HPDE6-E6E7 (cell line): ENCODE measurements around the gene ATAD1.
"Not testable (repeated sequence)": the region's sequence is repeated elsewhere in the genome, so short reads cannot be mapped to it uniquely, and the experiment has no call there.

ENCODE experiments used
- DNase-seq: peaks from one replicate; pipeline ENCODE4 v3.0.0; 2011; ENCODE audit warnings: missing footprints; ENCODE audit errors: extremely low spot score

Gene ATAD1

DNA sequence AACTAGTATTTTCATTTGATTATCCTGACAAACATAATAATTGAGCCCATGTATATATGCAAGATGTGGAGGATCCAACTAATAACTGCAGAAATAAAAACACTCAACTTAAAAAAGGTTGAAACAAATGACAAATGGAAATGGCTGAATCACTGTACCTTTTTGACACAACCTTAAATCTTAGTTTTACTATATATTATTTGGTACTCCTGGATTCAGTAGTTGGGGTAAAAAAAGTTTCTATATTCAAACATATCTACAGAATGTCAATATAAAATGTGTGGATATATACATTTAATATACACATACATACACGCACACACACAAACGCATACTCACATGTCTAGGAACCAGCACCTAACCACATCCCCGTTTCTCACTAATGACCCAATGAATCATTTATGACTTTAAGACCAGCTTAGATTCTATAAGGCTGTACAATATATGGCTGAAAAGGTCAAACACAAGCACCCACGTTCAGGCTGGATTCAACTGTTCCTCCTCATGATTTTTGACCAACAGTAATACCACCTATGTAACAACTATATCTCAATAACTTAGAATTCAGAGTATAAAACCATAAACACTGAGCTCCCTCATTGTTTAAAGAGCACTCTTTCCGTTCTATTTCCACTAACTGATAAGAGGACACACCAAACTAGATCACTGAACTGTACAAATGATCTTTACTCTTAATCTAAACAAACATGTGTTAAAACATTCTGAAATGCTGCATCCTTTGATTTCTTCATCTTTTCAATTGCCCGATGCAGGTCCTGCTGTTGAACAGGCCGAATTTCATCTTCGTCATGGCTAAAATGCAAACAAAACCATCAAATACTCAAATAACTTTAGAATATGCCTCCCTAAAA lies 63.8 kb downstream of the ATAD1 start:
- DNase-seq, result no peak

DNA sequence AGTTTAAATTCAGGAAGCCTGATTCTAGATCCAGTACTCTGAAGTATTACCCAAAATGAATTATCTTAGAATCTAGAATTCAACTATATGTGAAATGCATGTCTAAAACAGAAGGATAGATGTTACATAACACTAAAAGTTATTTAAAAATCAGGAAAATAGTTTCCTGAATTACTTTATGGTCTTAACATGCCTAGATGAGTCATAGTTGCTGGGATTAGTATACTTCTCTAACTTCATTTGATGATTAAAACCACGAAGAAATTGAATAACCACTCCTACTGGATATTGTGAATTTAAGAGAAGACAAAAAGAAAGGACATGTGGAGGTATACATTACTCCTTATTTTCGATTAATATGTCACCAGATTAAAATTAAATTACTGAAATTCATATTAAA lies 65.5 kb downstream of the ATAD1 start:
- peak; percentile 41 for DNase-seq

DNA sequence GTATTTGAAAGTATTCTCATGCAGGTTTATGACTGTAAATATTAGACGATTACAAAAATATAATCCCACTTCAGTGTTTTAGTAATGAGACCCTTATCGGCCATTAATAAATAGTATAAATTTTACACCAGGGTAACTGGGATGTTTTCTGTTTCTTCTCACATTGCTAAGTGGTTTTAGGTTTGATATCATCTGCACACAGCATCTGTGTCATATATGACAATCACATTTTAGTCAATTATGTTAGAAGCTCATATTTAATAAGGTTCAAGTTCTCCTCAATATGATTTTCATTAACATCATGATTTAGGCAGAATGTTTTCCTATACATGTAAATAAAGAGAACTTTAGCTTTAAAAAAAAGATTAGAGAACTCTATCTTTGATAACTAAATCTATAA lies 66.8 kb downstream of the ATAD1 start:
- no peak for DNase-seq

DNA sequence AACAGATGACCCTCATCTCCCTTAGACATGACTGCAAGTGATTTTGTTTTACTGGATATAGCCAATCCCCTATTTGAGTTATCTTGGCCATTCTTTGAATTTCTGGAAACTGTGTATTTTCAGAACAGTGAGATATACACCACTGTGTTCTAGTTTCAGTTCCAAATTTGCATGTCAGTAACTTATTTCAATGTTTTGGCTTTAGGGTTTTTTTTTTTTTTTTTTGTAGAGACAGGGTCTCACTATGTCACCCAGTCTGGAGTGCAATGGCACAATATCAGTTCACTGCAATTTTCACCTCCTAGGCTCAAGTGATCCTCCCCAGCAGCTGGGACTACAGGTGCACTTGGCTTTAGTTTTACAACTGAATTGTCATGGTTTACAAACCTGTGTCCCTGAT lies 67.2 kb downstream of the ATAD1 start:
- no peak for DNase-seq

DNA sequence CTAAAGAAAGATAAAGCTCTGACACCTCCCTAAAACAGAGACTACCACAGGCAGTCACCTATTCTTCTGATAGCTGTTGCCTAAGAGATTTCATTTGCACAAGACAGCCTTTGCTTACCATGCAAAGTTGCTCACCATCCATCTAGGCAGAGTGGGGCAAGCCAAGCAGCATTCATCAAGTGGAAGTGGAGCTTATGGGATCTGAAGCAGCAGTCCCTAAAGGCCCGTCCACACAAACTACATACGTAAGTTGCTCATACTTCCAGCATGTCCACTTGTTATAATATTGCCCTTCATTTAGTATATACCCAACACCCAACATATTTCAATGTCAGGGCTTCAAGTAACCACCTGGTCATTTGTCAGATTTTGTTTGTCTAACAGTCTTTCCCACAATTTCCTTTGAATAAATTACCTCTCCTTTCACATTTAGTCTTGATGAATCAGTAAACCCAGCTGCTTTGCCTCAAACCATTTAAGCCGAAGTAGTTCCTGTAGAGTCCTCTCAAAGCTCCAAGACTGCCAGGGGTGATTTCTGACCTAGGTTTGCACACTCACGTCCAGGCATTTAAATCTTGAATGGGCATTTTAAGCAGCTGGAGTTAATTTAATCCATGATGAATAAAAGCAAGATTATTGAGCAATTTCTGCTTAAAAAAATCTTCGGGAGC lies 67.9 kb downstream of the ATAD1 start:
- no peak for DNase-seq

DNA sequence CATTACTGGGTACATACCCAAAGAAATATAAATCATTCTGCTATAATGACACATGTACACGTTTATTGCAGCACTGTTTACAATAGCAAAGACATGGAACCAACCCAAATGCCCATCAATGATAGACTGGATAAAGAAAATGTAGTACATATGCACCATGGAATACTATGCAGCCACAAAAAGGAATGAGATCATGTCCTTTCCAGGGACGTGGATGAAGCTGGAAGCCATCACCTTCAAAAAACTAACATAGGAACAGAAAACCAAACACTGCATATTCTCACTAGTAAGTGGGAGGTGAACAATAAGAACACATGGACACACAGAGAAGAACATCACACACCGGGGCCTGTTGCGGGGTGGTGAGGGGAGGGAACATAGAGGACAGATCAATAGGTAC lies 69.8 kb downstream of the ATAD1 start:
- not testable (repeated sequence) for DNase-seq

DNA sequence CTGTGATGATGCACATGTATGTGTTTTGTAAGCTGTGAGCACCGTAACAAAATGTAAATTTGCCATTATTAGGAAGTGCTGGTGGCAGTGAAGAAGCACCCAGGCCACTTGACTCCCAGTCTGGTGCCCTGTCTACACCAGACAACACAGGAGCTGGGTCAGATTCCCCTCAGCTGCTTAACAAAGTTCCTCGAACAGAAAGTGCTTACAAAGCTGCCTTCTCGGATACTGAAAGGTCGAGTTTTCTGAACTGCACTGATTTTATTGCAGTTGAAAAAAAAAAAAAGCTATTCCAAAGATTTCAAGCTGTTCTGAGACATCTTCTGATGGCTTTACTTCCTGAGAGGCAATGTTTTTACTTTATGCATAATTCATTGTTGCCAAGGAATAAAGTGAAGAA lies 71.1 kb downstream of the ATAD1 start:
- DNase-seq, result no peak

DNA sequence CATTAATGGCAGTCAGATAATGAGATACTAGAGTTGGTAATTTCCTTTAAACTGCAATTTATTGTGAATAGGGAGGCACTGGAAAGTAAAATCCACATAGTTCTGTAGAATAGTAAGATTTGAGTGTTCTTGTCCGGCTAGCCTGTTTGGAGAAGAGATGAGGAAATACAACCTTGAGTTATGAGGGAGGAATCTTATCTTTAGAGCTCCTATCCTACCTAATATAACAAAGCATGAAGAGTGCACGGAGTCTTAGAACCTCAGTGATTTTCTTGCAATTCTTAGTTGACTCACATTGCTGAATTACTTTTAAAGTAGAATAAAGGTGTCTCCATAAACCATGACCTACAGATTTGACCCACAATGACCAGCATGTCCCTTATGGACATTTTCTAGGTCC lies 73.4 kb downstream of the ATAD1 start:
- DNase-seq, result no peak

DNA sequence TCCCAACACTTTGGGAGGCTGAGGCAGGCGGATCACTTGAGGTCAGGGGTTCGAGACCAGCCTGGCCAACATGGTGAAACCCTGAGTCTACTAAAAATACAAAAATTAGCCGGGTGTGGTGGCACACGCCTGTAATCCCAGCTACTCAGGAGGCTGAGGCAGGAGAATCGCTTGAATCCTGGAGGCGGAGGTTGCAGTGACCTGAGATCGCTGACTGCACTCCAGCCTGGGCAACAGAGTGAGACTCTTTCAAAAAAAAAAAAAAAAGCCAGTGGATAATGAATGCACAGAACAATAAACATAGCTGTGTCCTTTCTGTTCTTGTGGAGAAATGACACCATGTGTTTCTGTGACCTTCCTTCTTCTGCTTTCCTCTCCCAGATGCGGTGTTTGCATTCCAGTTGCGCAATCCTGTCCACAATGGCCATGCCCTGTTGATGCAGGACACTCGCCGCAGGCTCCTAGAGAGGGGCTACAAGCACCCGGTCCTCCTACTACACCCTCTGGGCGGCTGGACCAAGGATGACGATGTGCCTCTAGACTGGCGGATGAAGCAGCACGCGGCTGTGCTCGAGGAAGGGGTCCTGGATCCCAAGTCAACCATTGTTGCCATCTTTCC lies 74.9 kb downstream of the ATAD1 start:
- not testable (repeated sequence) for DNase-seq

DNA sequence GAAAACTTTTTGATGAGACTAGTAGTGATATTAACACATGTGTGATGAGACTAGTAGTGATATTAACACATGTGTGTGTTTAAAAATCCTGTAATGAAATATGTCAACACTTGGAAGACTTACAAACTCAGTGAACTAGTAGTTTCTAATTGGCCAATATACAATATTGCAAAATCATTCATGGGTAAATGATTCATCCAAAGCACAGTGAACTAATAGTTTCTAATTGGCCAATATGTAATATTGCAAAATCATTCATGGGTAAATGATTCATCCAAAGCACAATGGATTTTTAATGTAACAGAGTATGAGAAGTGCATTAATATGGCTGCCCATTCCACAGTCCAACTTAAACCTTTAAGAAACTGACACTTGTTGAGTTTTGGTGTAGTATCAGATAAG lies 77.8 kb downstream of the ATAD1 start:
- DNase-seq, result peak; percentile 25

DNA sequence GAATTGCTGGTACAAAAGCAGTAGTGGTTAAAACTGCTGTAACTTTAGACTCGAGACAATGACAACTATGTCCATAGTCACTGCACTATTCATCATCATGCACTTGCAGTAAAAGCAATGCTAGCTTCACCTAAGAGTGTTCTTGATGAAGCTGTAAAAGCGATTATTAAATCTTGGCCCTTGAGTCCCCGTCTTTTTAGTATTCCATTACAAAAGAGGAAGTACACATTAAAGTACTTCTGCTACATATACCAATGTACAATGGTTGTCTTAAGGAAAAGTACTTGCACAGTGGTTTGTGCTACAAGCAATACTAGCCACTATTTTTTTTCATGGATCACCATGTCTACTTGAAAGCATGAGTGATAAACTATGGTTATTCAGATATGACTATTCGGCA lies 78.3 kb downstream of the ATAD1 start:
- DNase-seq, result no peak

DNA sequence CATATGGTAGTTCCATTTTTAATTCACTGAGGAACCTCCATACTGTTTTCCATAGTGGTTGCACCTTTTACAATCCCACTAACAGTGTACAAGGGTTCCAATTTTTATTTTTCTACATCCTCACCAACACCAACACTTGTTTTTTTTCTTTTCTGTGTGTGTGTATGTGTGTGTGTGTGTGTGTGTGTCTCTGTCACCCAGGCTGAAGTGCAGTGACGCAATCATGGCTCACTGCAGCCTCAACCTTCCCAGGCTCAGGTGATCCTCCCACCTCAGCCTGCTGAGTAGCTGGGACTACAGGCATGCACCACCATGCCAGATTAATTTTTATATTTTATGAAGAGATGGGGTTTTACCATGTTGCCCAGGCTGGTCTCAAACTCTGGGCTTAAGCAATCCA lies 79.8 kb downstream of the ATAD1 start:
- DNase-seq, result not testable (repeated sequence)

DNA sequence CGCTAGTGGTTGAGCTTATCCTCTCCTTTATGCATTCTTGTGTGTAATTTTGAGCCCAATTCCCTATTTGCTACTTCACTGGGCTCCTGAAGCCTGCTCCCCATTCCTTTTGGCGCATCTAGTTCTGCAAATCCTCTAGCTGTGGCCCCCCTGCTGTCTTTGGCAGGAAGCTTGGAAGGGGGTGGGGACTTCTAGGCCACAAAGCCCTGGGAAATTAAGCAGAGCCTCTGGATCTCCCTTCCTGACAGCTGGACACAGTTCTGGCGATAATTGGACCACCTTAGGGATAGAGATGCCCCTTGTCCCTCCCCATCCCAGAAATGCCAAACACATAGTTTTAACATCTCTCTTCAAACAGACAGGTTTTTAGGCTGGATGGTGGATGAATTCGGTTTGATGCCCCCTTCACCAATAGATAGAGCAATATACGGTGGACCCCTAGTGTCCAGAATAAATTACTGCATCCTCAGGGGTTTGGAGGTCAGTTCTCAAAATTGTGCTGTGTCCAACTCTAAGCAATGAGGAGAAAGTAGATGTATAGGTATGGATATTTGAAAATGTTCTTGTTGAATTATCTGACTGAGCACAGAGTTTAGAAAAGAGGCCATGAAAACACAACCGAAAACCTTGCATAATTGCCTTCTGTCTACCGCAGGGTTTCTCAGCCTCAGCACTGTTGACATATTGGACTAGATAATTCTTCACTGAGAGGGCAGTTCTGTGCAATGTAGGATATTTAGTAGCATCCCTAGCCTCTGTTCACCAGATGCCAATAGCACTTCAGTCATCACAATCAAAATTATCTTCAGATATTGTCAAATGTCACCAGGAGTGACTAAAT lies 82.8 kb downstream of the ATAD1 start:
- DNase-seq, result peak; percentile 32

DNA sequence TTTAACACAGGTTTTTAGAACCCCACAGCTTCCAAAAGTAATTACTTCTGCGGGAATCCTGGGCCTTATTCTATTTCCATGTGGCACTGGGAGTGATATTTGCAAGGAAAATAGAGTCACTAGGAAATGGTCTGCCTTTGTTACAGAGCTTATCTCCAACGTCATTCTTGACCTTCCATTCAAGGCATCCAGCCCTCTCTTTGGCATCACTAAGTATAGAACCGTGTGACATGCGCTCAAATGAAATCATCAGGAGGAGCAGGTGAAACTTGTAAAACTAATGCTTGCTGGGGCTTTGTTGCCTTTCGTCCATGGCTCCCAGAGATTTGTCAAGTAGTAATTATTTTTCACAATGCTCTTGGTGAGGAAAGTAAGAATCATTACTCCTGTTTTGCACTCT lies 84.9 kb downstream of the ATAD1 start:
- DNase-seq, result no peak

DNA sequence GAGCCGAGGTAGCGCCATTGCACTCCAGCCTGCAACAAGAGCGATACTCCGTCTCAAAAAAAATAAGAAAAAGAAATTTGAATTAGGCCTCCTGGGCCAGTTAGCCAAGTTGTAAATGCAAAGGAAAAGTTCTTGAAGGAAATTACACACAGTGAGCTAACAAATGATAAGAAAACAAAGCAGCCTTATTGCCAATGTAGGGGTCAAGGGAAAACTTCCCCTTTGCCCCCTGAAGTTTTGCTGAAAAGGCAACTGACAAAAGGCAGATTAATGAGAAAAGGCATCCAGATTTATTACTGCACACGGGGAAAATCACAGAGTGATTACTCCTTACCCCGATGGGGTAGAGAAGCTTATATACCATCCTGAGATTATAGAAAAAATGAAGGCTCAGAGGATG lies 88.1 kb downstream of the ATAD1 start:
- no peak for DNase-seq

DNA sequence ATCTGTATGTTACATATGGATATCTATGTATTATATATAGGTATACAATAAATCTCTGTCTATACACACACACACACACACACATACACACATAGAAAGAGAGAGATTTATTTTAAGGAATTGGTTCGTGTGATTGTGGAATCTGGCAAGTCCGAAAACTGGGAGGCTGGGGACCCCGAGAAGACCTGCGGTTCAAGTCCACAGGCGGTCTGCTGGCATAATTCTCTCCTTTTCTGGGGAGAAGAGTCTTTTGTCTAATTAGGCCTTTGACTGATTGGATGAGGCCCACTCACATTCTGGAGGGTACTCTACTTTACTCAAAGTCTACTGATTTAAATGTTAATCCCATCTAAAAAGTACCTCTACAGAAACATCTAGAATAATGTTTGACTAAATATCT lies 93.2 kb downstream of the ATAD1 start:
- DNase-seq, result no peak

DNA sequence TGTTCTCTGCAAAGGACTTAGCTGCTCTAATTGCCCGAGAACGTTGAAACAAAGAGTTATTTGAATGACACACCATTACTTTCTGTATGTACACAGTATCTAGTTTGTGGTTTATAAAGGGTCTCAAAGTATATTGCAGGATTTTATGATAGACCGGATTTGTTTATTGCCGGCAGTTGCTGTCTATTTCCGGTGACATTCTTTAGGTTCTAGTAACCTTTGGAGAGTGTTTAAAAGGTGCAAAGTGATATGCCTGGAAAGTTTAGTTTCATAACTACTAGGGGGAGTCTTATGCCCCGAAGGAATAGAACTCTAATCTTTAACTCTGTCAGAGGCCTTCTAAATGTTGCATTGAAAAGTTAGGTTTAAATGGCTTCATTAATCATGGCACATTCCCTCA lies 94.5 kb downstream of the ATAD1 start:
- DNase-seq, result no peak

DNA sequence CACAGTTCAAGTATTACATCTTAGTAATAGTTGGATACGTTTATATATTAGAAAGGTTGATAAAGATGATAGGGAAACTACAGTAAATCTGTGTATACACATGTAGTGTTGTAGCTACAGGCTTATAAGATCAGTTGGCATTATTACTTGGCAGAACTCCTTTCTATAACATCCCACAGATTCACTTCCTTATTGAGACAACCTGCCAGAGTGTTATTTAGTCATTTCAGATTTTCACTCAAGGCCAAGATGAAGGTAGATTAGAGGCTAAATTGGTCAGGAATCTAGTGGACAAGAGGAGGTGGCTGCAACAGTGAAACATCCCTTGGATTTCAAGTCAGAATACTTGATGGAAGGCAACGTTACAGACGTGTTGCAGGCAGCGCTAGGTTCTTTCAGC lies 95.3 kb downstream of the ATAD1 start:
- no peak for DNase-seq

DNA sequence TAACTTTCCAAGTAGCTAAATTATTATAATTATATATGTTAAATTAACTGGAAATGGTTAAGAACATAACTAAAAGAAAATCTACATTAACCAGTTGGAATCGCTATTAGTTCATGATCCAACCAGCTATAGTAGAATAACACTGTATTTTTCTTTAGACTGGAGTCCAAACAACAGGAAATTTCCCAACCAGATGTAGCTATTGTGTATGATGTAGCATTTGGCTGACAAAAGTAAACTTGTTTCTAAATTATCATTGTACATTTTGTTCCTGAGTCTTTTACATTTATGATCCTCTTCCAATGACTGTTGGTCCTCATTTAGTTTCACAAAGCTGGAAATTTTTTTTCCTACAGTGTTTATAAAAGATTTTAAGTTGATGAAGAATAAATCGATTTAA lies 96.2 kb downstream of the ATAD1 start:
- DNase-seq, result no peak

DNA sequence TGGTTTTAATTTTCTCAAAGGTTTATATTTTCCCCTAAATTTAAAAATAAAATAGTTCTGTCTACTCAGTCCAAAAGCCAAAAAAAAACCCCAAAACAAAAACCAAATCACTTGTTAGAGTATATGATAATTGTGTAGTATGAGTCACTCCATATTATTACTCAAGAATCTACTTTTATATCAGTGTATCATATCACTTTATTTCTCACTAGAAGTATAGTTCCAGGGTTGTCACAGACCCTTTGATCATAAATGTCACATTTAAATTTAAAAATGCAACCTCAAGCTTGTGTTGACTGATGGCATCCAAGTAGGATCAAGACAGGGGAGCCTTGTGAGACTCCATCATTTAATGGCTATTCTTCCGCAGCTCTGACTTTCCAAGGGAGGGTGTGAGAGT lies 97.4 kb downstream of the ATAD1 start:
- DNase-seq, result no peak

DNA sequence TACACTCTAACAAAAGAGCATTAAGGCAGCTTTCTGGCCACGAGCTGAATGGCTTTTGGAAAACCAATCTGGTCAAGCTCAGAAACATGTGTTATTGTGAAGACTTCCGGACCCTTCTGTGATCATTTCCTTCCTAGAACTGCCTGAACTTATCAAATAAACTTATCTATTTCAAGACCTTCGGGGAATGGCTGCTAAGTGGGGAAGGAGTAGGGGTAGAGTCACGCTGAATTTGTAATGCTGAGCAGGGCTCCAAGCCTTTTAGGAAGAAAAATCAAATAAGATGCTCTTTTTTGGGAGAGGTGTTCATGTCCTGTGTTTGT lies 101.7 kb downstream of the ATAD1 start:
- no peak for DNase-seq
